GM21529 (cell line): ENCODE results near the gene ELMOD1.
"Not testable (repeated sequence)": the region's sequence is repeated elsewhere in the genome, so short reads cannot be mapped to it uniquely, and the experiment has no call there.

Experiments
- ATAC-seq: cut with Tn5 transposase; IDR thresholded peaks from one replicate; pipeline ENCODE4 v1.9.1; 2021; ENCODE audit not compliant: unreplicated experiment

Gene ELMOD1

GRCh38 chr11:107590460-107591377 lies at the start of gene ELMOD1:
Gene ELMOD1 (plus strand): TSS chr11:107591147. CDS start chr11:107618190, 27,043 bp downstream.
- ATAC-seq = peak; percentile 61

GRCh38 chr11:107545101-107545514 lies 45.8 kb upstream of the ELMOD1 start:
- ATAC-seq = no peak

- ATAC-seq = no peak
Measured at GRCh38 chr11:107547961-107548360, 43.0 kb upstream of the ELMOD1 start.

- no peak for ATAC-seq
Measured at GRCh38 chr11:107549253-107549953, 41.5 kb upstream of the ELMOD1 start.

DNA sequence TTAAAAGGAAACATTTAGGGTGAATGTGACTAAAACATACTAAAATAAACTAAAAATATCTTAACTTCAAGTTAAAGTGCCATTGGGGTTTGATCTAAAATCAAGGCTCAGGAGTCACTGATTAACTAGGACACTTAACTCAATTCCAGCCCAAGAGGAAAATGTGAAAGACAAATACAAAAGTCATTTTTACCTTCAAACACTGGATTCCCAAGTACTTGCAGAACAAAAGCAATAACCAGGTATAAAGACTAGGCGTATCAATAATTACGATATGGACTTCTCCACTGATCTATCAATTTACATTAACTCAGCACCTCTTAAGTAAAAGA lies 41.0 kb upstream of the ELMOD1 start:
- no peak for ATAC-seq

DNA sequence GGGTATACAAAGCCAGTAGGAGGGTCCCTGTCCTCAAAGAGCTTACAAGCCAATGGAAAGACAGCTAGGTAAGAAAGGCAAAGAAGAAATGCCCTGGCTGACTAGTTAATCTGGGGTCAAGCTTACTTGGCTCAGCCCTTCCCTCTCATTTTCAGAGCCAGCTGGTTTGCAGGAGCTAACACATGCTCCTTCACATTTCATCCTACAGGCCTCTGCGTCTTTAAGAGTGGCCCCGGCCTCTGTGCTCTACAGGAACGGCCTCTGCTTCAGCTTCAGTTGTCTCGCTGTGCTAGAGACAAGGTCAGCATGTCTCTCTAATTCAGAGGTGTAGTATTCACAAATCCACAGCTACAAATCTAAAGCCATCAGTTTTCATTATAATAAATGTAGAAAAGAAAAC lies 40.6 kb upstream of the ELMOD1 start:
- ATAC-seq = no peak

- ATAC-seq = no peak
Measured at GRCh38 chr11:107561688-107562087, 29.3 kb upstream of the ELMOD1 start.

DNA sequence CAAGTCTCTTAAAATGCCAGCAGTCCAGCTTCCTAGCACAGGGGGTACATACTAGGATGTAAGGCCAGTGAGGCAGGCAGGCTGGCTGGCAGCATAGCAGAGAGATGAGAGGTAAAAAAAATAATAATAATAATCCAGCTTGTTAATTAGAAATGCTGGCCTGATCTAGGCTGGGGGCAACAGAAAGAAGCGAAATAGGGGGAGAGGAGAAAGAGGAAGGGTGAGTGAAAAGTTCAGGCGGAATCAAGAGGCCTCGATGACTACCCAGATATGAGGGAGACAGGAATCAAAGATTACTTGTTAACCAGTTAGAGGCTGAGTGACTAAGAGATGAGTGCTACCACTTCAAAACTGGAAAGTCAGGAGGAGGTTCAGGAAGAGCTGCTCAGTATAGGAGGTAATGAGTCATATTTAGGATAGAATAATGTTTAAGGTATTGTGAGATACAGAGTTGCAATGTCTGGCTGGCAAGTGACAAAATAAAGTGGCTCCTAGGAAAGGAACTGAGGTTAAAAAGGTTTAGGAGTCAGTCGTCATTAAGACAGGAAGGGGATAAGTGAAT lies 28.2 kb upstream of the ELMOD1 start:
- ATAC-seq = no peak

DNA sequence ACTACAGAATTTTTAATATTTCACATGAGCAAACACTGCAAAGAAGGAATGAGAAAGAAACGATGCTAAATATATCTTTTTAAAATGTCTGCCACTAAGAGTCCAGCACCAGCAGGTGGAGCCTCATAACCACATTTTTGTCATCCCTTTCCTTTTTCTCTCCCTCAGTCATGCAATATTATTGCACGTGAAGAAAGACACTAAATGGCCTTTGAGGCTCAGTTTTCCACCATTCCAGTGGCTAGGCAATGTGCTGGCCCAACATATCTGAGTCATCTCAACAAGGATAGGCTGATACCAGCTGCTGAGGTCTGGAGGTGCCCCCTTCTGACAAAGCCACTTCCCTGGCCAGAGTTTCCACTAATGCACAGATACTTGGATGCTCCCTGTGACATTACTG lies 27.2 kb upstream of the ELMOD1 start:
- ATAC-seq = peak; percentile 30

DNA sequence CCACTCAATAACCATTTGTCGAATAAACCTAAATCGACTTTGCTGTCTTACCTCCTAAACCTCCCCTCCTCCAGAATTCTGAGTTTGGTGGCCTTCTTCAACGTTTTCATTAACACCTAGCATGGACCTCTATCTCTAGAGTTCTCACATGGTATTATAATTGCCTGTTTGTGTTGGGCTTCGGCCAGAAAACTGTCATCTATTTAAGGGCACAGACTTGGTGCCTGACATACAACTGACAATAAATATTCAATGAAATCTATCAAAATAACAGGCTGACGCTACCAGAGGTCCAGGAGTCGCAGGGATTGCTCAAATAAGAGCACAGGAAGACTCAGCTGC lies 26.1 kb upstream of the ELMOD1 start:
- peak; percentile 5 for ATAC-seq

- peak; percentile 80 for ATAC-seq
Measured at GRCh38 chr11:107565219-107565937, 25.6 kb upstream of the ELMOD1 start, which contains the start of gene ALKBH8. Gene ALKBH8 (minus strand): TSS chr11:107565735. CDS start chr11:107560893, 4,842 bp downstream.

DNA sequence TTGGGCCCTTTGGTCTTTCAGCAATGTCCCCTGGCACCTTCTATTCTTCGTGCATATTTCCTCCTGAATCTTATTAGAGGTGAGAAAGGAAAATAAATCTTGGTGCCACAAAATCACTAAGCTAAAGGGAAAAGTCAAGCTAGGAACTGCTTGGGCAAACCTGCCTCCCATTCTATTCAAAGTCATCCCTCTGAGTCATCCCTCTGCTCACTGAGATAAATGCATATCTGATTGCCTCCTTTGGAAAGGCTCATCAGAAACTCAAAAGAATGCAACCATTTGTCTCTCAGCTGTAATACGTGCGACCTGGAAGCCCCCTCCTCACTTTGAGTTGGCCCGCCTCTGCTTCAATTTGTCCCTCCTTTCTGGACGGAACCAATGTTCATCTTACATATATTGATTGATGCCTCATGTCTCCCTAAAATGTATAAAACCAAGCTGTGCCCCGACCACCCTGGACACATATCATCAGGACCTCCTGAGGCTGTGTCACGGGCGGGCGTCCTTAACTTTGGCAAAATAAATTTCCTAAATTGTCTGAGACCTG lies 24.9 kb upstream of the ELMOD1 start:
- ATAC-seq = not testable (repeated sequence)

- ATAC-seq = no peak
Measured at GRCh38 chr11:107566569-107566968, 24.4 kb upstream of the ELMOD1 start.

- ATAC-seq = no peak
Measured at GRCh38 chr11:107567739-107568335, 23.1 kb upstream of the ELMOD1 start.

- ATAC-seq = no peak
Measured at GRCh38 chr11:107570015-107570414, 20.9 kb upstream of the ELMOD1 start.

GRCh38 chr11:107573438-107573837 lies 17.5 kb upstream of the ELMOD1 start:
- ATAC-seq = no peak

- peak; percentile 73 for ATAC-seq
Measured at GRCh38 chr11:107576497-107577345, 14.2 kb upstream of the ELMOD1 start.

- no peak for ATAC-seq
Measured at GRCh38 chr11:107577346-107577711, 13.6 kb upstream of the ELMOD1 start.

- not testable (repeated sequence) for ATAC-seq
Measured at GRCh38 chr11:107579169-107579568, 11.8 kb upstream of the ELMOD1 start.

DNA sequence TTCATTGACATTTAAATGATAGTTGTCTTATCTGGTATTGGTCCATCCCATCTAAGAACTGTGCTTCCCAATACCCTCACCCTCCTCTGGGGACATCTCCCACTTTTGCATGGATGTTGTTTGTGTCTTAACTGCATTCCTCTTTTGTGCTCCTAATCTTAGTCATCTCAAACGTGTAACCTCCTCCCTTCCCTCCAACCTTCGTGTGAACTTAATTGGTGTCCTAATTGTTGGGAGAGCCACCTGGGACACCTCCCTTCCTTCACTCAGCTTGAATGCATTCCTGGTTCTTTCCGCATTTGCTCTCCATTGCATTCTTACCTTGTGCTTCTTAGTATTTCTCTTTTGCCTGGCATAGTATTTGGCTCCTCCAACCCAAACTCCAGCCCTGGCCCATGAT lies 9.8 kb upstream of the ELMOD1 start:
- ATAC-seq = no peak
